Right atrium auricular region (tissue), 2 donors: ENCODE results near the gene ZIC5. TPM values are rescaled to one million over a fixed set of nuclear protein-coding genes. Genes with fewer than 3 reads are reported as not detected.

Experiments used
- DNase-seq: peaks from one replicate; pipeline ENCODE4 v3.0.0-alpha.2; 2019; ENCODE audit warnings: low spot score
- H3K27ac ChIP-seq, 2 donors: fragments of 200-600 bp; sonication (generic); 1 replicate in 1 of 2; 2 replicates in 1 of 2; pipeline ENCODE4 v1.5.1; 2016 to 2019
- H3K27me3 ChIP-seq, 2 donors: fragments of 200-600 bp; sonication (generic); one replicate each; pipeline versions ENCODE4 v1.5.1 to v1.6.0; 2017 to 2019
- H3K36me3 ChIP-seq: fragments of 200-600 bp; sonication (generic); one replicate; pipeline ENCODE4 v1.5.1; 2016
- H3K4me1 ChIP-seq, 2 donors: fragments of 200-600 bp; sonication (generic); one replicate each; pipeline versions ENCODE4 v1.5.1 to v1.6.0; 2017 to 2019
- H3K4me3 ChIP-seq, 2 donors: fragments of 200-600 bp; sonication (generic); 1 replicate in 1 of 2; 2 replicates in 1 of 2; pipeline ENCODE4 v1.5.1; 2017 to 2019; ENCODE audit warnings: mild to moderate bottlenecking in 1 of 2, moderate library complexity in 1 of 2
- H3K9me3 ChIP-seq, 2 donors: fragments of 200-600 bp; sonication (generic); one replicate each; pipeline ENCODE4 v1.5.1; 2019
- total RNA-seq, 2 donors: library from RNA; depleted of rRNA; stranded (reverse); fragments of >200 nt; gene quantifications; one replicate each; pipeline ENCODE4 v1.1.0, GENCODE V29; 2016
- TF ChIP-seq, protein P1 (sequence below), 2 donors: fragments of 200-600 bp; sonication (generic); IDR thresholded peaks; one replicate each; pipeline ENCODE4 v1.5.1; 2019; ENCODE audit warnings: antibody characterized with exemption in 2 of 2

ZIC5 gene
- total RNA-seq, 2 donors from 2014 or later = not detected

DNA sequence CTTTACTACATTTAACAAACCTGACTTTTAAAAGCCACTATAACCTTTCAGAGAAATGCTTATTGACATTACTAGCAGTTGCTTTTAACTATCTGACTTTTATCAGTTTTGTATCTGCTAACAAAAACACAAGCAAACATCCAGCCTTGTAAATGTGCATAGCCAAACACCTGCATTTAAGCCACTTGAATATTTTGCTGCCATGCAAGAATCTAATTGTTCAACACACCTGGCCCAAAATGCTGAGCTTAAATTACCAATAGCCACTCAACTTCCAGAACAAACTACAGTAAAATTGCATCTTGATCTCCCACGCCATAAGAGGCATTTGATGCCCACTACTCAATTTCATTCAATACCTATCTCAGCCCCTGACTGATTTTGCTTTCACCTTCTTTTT lies 9.3 kb downstream of the ZIC5 start:
- H3K27me3 ChIP-seq = peaks cover 53 to 63% of the 10 kb centered on the region in 2 donors
- H3K27ac ChIP-seq = no peak overlapping the region
- TF ChIP-seq, protein P1, sequence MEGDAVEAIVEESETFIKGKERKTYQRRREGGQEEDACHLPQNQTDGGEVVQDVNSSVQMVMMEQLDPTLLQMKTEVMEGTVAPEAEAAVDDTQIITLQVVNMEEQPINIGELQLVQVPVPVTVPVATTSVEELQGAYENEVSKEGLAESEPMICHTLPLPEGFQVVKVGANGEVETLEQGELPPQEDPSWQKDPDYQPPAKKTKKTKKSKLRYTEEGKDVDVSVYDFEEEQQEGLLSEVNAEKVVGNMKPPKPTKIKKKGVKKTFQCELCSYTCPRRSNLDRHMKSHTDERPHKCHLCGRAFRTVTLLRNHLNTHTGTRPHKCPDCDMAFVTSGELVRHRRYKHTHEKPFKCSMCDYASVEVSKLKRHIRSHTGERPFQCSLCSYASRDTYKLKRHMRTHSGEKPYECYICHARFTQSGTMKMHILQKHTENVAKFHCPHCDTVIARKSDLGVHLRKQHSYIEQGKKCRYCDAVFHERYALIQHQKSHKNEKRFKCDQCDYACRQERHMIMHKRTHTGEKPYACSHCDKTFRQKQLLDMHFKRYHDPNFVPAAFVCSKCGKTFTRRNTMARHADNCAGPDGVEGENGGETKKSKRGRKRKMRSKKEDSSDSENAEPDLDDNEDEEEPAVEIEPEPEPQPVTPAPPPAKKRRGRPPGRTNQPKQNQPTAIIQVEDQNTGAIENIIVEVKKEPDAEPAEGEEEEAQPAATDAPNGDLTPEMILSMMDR (IDR thresholded peaks at IDR 0.05) = no peak
- H3K4me1 ChIP-seq = peaks cover 0 to 14% of the 10 kb centered on the region in 2 donors
- no peak overlapping the region for H3K4me3 ChIP-seq
- DNase-seq = no peak
- no peaks in the 10 kb centered on the region for H3K9me3 ChIP-seq
- H3K36me3 ChIP-seq = no peaks in the 10 kb centered on the region

DNA sequence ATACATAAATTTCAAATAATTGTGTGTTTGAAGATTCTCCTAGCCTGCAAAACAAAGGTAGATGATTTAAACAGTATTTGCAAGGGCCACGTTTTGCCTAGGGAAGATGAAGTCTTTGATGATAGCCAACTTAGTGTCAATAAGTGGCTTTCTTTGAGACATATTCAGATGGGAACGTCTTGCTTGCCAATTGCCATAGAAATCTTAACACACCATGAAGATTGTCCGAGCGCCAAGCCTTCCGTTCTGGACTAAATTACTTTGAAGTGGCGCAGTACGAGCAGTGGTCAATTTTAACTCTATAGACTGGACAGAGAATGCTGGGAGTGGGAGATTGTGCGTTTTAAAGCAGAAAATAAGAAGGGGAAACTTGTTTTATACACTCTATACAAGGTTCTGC lies 9.9 kb downstream of the ZIC5 start:
- Histone ChIP-seq H3K27me3 (peaks cover 59 to 65% of the 10 kb centered on the region in 2 donors), H3K9me3 (no peaks in the 10 kb centered on the region), H3K4me1 (peaks cover 0 to 20% of the 10 kb centered on the region in 2 donors), H3K27ac (no peak overlapping the region), H3K4me3 (no peak overlapping the region), H3K36me3 (no peaks in the 10 kb centered on the region)
- DNase-seq = no peak
- TF ChIP-seq, protein P1 (IDR thresholded peaks at IDR 0.05) = no peak

DNA sequence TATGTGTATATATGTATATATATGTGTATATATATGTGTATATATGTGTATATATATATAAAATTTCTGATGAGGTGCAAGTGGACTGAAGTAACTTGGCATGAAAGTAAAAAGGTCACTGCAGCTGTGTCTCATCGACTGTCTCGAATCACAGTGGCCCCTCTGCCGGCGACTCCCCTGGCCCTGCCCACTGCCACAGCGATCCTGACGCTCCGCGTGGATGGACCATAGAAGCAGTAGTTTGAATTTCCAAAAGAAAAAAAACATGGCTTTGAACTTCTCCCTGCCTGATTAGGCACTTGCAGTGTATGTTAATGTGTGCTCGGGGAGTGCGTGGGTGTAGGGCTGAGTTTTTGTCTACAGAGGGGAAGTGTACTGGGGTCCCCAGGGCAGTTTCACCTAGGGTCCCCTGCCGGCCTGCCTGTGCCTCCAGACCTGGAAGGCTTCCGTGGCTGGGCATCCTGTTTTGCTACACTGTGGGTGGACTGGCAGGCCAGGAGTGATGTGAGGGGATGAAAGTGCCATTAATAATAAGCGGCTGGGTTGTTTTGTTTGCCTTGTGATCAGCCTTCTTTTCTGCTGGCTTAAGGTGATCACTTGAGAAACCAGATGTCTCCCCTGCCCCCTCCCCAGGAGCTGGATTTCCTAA lies 10.8 kb downstream of the ZIC5 start:
- TF ChIP-seq, protein P1 (IDR thresholded peaks at IDR 0.05) = no peak
- Histone ChIP-seq H3K27ac (no peak overlapping the region), H3K9me3 (no peaks in the 10 kb centered on the region), H3K4me1 (peaks cover 0 to 28% of the 10 kb centered on the region in 2 donors), H3K36me3 (no peaks in the 10 kb centered on the region), H3K4me3 (no peak overlapping the region), H3K27me3 (peaks cover 62 to 67% of the 10 kb centered on the region in 2 donors)
- no peak for DNase-seq

DNA sequence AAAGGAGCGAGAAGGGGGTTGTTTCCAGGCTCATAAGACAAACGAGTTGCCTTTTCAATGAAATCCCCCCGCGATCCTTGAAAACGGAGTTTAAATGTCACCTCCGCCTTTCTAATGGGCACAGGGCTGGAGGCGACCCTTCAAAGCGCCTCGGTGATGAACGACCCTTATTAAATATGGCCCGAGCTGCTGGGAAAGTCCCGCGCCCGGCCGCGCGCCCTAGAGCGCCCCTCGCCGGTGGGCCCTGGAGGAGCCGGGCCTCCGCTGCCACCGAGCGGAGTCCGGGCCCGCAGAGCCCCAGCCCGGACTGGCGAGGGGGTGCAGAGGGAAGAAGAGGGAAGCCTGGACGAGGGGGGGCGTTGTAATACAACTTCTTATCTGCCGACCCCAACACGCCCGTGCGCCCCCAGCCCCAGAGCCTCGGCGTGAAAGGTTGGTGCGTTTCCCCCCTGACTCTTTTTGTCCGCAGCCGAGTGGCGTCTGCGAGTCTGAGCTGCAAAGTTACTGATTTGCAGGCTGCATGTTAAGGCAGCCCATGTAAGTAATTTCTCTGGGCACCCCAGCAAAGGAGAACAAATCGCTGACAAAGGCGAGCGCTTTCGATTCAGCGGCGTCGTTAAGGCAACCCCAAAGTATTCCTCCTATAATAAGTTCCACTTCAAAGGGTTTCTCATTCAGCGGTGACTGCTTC lies 11.9 kb downstream of the ZIC5 start:
- H3K27me3 ChIP-seq = peaks cover 69 to 71% of the 10 kb centered on the region in 2 donors
- H3K27ac ChIP-seq = no peak overlapping the region
- TF ChIP-seq, protein P1 (IDR thresholded peaks at IDR 0.05) = no peak

DNA sequence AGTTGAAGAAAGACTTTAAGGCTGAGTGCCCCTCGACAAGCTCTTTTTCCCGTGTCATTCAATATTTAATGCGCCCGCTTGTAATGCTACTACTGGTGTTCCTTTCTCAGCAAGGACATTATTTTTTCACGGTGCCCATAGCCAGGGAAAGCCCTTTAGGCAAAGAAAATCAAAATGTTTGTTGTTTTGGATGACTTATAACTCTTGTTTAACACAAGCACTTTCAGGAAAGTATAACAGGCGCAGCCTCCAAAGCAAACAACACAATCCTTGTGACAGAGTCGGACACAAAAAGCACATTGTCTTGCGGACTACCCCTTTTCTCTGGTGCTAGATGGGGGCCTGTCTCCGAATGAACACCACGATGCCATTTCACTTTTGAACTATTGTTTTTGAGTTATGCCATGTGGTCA lies 12.4 kb downstream of the ZIC5 start:
- TF ChIP-seq, protein P1 (IDR thresholded peaks at IDR 0.05) = no peak
- H3K27ac ChIP-seq = no peak overlapping the region
- no peak overlapping the region for H3K4me3 ChIP-seq
- no peak for DNase-seq
- H3K36me3 ChIP-seq = no peaks in the 10 kb centered on the region
- no peaks in the 10 kb centered on the region for H3K9me3 ChIP-seq
- peaks cover 0 to 33% of the 10 kb centered on the region in 2 donors for H3K4me1 ChIP-seq
- peaks cover 69 to 71% of the 10 kb centered on the region in 2 donors for H3K27me3 ChIP-seq

More for the DNA sequence above, 11.9 kb downstream of the ZIC5 start:
- no peak for DNase-seq
- no peaks in the 10 kb centered on the region for H3K36me3 ChIP-seq
- H3K9me3 ChIP-seq = no peaks in the 10 kb centered on the region
- H3K4me1 ChIP-seq = peaks cover 0 to 33% of the 10 kb centered on the region in 2 donors
- H3K4me3 ChIP-seq = no peak overlapping the region
